ENCODE data around the gene TMEM81.

DNA sequence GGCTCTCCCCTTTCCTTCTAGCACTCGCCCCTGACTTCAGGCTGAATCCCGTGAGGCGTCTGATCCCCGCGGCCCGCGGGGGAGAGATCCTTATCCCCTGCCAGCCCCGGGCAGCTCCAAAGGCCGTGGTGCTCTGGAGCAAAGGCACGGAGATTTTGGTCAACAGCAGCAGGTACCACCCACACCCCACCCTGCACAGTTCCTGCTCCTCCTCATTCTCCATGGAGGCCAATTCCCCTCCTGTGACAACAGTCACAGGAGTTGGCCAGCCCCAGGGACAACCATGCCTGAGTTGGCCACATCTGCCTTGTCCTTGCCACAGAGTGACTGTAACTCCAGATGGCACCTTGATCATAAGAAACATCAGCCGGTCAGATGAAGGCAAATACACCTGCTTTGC, 20.0 kb downstream of the TMEM81 start:
- no peak for TF ChIP-seq CTCF (IDR thresholded peaks at IDR 0.05)
- no peak for TF ChIP-seq POLR2A (IDR thresholded peaks at IDR 0.05)

All from heart left ventricle (tissue), 13 donors.